BLaER1 treated with 17β-estradiol and CSF1 and Interleukin-3, amounts not matched to agents 10 nM and 100 nM (cell line): ENCODE measurements around the gene ARID1B.

ENCODE experiments used
- H3K27ac ChIP-seq, 11 experiments: shearing (Covaris generic); formaldehyde crosslinking; 2 replicates each; pipeline ENCODE4 v1.8.1; 2022
- H3K27me3 ChIP-seq, 11 experiments: shearing (Covaris generic); formaldehyde crosslinking; 2 replicates each; pipeline ENCODE4 v1.8.1; 2022
- H3K36me3 ChIP-seq, 11 experiments: shearing (Covaris generic); formaldehyde crosslinking; 2 replicates each; pipeline ENCODE4 v1.8.1; 2022
- H3K4me1 ChIP-seq, 10 experiments: shearing (Covaris generic); formaldehyde crosslinking; 2 replicates each; pipeline ENCODE4 v1.8.1; 2022
- H3K4me2 ChIP-seq, 11 experiments: shearing (Covaris generic); formaldehyde crosslinking; 2 replicates each; pipeline ENCODE4 v1.8.1; 2022
- H3K4me3 ChIP-seq, 10 experiments: shearing (Covaris generic); formaldehyde crosslinking; 2 replicates each; pipeline ENCODE4 v1.8.1; 2022
- H3K9ac ChIP-seq, 11 experiments: shearing (Covaris generic); formaldehyde crosslinking; 2 replicates each; pipeline ENCODE4 v1.8.1; 2022
- H3K9me3 ChIP-seq, 11 experiments: shearing (Covaris generic); formaldehyde crosslinking; replicated peaks in 1 of 11; 2 replicates each; pipeline ENCODE4 v1.8.1; 2022
- H4K20me1 ChIP-seq, 11 experiments: shearing (Covaris generic); formaldehyde crosslinking; 2 replicates each; pipeline ENCODE4 v1.8.1; 2022
- Cebpa-rat ChIP-seq, 11 experiments: shearing (Covaris generic); IDR thresholded peaks; 2 replicates each; pipeline ENCODE4 v1.8.1; 2022

ARID1B gene

GRCh38 chr6:156897907-156898531, 120.8 kb downstream of the ARID1B start:
- H3K27me3 ChIP-seq, result no peaks in the 10 kb centered on the region
- H3K9ac ChIP-seq, result no peak overlapping the region
- no peaks in the 10 kb centered on the region for H3K9me3 ChIP-seq
- H3K4me2 ChIP-seq, result no peak overlapping the region
- H4K20me1 ChIP-seq, result peaks cover 43 to 95% (median 84%) of the 10 kb centered on the region in 11 experiments; a peak in 21 of 22 replicates
- no peak overlapping the region for H3K4me3 ChIP-seq
- H3K36me3 ChIP-seq, result peaks cover 15 to 36% (median 23%) of the 10 kb centered on the region in 11 experiments; a peak in 21 of 22 replicates
- no peak overlapping the region for H3K27ac ChIP-seq
- TF ChIP-seq Cebpa-rat (IDR thresholded peaks at IDR 0.05), result no peak
- peaks cover 4 to 38% (median 19%) of the 10 kb centered on the region in 10 experiments; a peak in 14 of 20 replicates for H3K4me1 ChIP-seq

- Histone ChIP-seq H3K4me1 (peaks cover 4 to 38% (median 19%) of the 10 kb centered on the region in 10 experiments; a peak in 14 of 20 replicates), H3K4me2 (peak overlapping the region in 2 of 11 experiments; percentile 0 to 13; a peak in 4 of 22 replicates), H3K9me3 (no peaks in the 10 kb centered on the region), H3K36me3 (peaks cover 13 to 45% (median 26%) of the 10 kb centered on the region in 11 experiments), H3K9ac (no peak overlapping the region), H3K4me3 (no peak overlapping the region), H4K20me1 (peaks cover 43 to 87% (median 76%) of the 10 kb centered on the region in 11 experiments; a peak in 21 of 22 replicates), H3K27me3 (no peaks in the 10 kb centered on the region), H3K27ac (no peak overlapping the region)
- TF ChIP-seq Cebpa-rat (IDR thresholded peaks at IDR 0.05), result no peak
These were observed 121.9 kb downstream of the ARID1B start for GRCh38 chr6:156899071-156899470.

GRCh38 chr6:156899532-156900135, 122.5 kb downstream of the ARID1B start:
- Histone ChIP-seq H3K27me3 (no peaks in the 10 kb centered on the region), H4K20me1 (peaks cover 43 to 88% (median 76%) of the 10 kb centered on the region in 11 experiments; a peak in 21 of 22 replicates), H3K4me1 (peaks cover 4 to 35% (median 19%) of the 10 kb centered on the region in 10 experiments; a peak in 14 of 20 replicates), H3K9ac (no peak overlapping the region), H3K27ac (no peak overlapping the region), H3K4me3 (no peak overlapping the region), H3K36me3 (peaks cover 18 to 50% (median 32%) of the 10 kb centered on the region in 11 experiments), H3K9me3 (no peaks in the 10 kb centered on the region), H3K4me2 (peak overlapping the region in 2 of 11 experiments; percentile 0 to 13; a peak in 3 of 22 replicates)
- no peak for TF ChIP-seq Cebpa-rat (IDR thresholded peaks at IDR 0.05)

GRCh38 chr6:156900292-156900691, 123.1 kb downstream of the ARID1B start:
- no peaks in the 10 kb centered on the region for H3K9me3 ChIP-seq
- peaks cover 4 to 31% (median 18%) of the 10 kb centered on the region in 10 experiments; a peak in 14 of 20 replicates for H3K4me1 ChIP-seq
- H3K36me3 ChIP-seq, result peaks cover 19 to 57% (median 35%) of the 10 kb centered on the region in 11 experiments
- peak overlapping the region in 1 of 11 experiments; percentile 0; a peak in 1 of 22 replicates for H3K4me2 ChIP-seq
- no peaks in the 10 kb centered on the region for H3K27me3 ChIP-seq
- no peak overlapping the region for H3K27ac ChIP-seq
- no peak for TF ChIP-seq Cebpa-rat (IDR thresholded peaks at IDR 0.05)
- H4K20me1 ChIP-seq, result peaks cover 41 to 86% (median 72%) of the 10 kb centered on the region in 11 experiments; a peak in 21 of 22 replicates
- H3K9ac ChIP-seq, result no peak overlapping the region
- no peak overlapping the region for H3K4me3 ChIP-seq

GRCh38 chr6:156901309-156902019, 124.3 kb downstream of the ARID1B start:
- Histone ChIP-seq H3K27ac (no peak overlapping the region), H3K27me3 (no peaks in the 10 kb centered on the region), H3K4me3 (no peak overlapping the region), H3K9me3 (no peaks in the 10 kb centered on the region), H3K4me2 (0 out of 22 replicates have a peak overlapping the region, but pooled peaks of 2 of the 11 experiments have one; percentile 8 to 9), H4K20me1 (peaks cover 34 to 86% (median 67%) of the 10 kb centered on the region in 11 experiments; a peak in 21 of 22 replicates), H3K36me3 (peaks cover 27 to 63% (median 39%) of the 10 kb centered on the region in 11 experiments), H3K4me1 (peaks cover 4 to 30% (median 17%) of the 10 kb centered on the region in 10 experiments; a peak in 14 of 20 replicates), H3K9ac (no peak overlapping the region)
- no peak for TF ChIP-seq Cebpa-rat (IDR thresholded peaks at IDR 0.05)

GRCh38 chr6:156902782-156903181, 125.6 kb downstream of the ARID1B start:
- Histone ChIP-seq H3K4me3 (no peak overlapping the region), H3K4me1 (peaks cover 4 to 30% (median 17%) of the 10 kb centered on the region in 10 experiments; a peak in 14 of 20 replicates), H3K9ac (no peak overlapping the region), H3K9me3 (no peaks in the 10 kb centered on the region), H3K27ac (no peak overlapping the region), H3K27me3 (no peaks in the 10 kb centered on the region), H3K4me2 (no peak overlapping the region), H4K20me1 (peaks cover 34 to 86% (median 64%) of the 10 kb centered on the region in 11 experiments; a peak in 21 of 22 replicates), H3K36me3 (peaks cover 29 to 72% (median 42%) of the 10 kb centered on the region in 11 experiments)
- no peak for TF ChIP-seq Cebpa-rat (IDR thresholded peaks at IDR 0.05)

GRCh38 chr6:156904176-156904967, 127.2 kb downstream of the ARID1B start:
- Histone ChIP-seq H4K20me1 (peaks cover 18 to 83% (median 62%) of the 10 kb centered on the region in 11 experiments; a peak in 21 of 22 replicates), H3K9ac (no peak overlapping the region), H3K9me3 (no peaks in the 10 kb centered on the region), H3K36me3 (peaks cover 29 to 73% (median 42%) of the 10 kb centered on the region in 11 experiments), H3K4me1 (peaks cover under 1 to 29% (median 15%) of the 10 kb centered on the region in 10 experiments; a peak in 14 of 20 replicates), H3K27me3 (no peaks in the 10 kb centered on the region), H3K4me3 (no peak overlapping the region), H3K4me2 (no peak overlapping the region), H3K27ac (no peak overlapping the region)
- no peak for TF ChIP-seq Cebpa-rat (IDR thresholded peaks at IDR 0.05)

GRCh38 chr6:156905801-156906200, 128.6 kb downstream of the ARID1B start:
- H3K9me3 ChIP-seq, result no peaks in the 10 kb centered on the region
- H3K27me3 ChIP-seq, result no peaks in the 10 kb centered on the region
- peaks cover 0 to 25% (median 14%) of the 10 kb centered on the region in 10 experiments; a peak in 13 of 20 replicates for H3K4me1 ChIP-seq
- H3K27ac ChIP-seq, result no peak overlapping the region
- H3K36me3 ChIP-seq, result peaks cover 29 to 81% (median 42%) of the 10 kb centered on the region in 11 experiments
- H3K9ac ChIP-seq, result no peak overlapping the region
- TF ChIP-seq Cebpa-rat (IDR thresholded peaks at IDR 0.05), result no peak
- no peak overlapping the region for H3K4me3 ChIP-seq
- peaks cover 9 to 83% (median 62%) of the 10 kb centered on the region in 11 experiments; a peak in 21 of 22 replicates for H4K20me1 ChIP-seq
- H3K4me2 ChIP-seq, result no peak overlapping the region
